ENCODE results near the gene B4GALT2. TPM values are rescaled to one million over a fixed set of nuclear protein-coding genes. Genes with fewer than 3 reads are reported as not detected.

B4GALT2 gene
- total RNA-seq, 8 experiments from 2014 or later = 36.6 to 83.3 (median 54.3) TPM

- in situ Hi-C loops (cut with MboI; ENCODE audit: low pct_unique_long_range_greater_than_20kb in 2 of 9, low sequenced_read_pairs in 9 of 9, unreplicated experiment in 9 of 9) = no loop called here
- Histone ChIP-seq H3K4me1 (replicated peaks in 1 of 2) (peaks cover 25 to 30% of the 10 kb centered on the region in 2 donors), H3K27ac (no peak overlapping the region), H3K4me3 (no peak overlapping the region)
- WGBS, 10 experiments = 66 to 100% (median 80%) methylated on average over 1 to 11 of the region's 15 CpGs; no CpG with 5 or more reads in 3 of the 10 experiments
- peak in 3 of 8 experiments; percentile 43 to 60 (median 58) for ATAC-seq (replicated peaks in 6 of 8)
Observed at GRCh38 chr1:43994794-43995790, 16.1 kb downstream of the B4GALT2 start.

- Histone ChIP-seq H3K27ac (peak overlapping the region; percentile 5 to 58), H3K4me1 (replicated peaks in 1 of 2) (peaks cover 24 to 25% of the 10 kb centered on the region in 2 donors)
Observed at GRCh38 chr1:43995984-43996732, 17.1 kb downstream of the B4GALT2 start.

DNA sequence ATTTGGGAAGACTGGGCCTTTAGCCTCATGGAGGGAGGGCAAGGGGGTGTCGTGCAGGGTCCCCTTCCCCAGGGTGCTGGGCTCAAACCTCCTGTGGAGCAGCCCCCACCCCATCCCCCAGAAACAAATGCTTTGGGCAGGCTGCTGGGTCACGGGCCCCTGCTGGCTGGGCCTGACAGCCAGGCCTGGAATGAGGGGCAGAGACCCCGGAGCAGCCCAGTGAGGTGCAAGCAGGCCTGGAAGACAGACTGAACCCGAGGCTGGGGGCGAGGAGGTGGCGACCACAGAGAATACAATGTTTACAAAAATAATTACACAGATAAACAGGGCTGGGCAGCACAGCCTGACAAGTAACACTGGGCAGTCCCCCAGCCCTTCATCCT is 17.7 kb downstream of the B4GALT2 start:
- in situ Hi-C loops (cut with MboI; ENCODE audit: low pct_unique_long_range_greater_than_20kb in 2 of 9, low sequenced_read_pairs in 9 of 9, unreplicated experiment in 9 of 9) = no loop called here
- peaks cover 24 to 25% of the 10 kb centered on the region in 2 donors for H3K4me1 ChIP-seq (replicated peaks in 1 of 2)
- H3K4me3 ChIP-seq = no peak overlapping the region
- H3K27ac ChIP-seq = peak overlapping the region; percentile 5 to 58
- ATAC-seq (replicated peaks in 6 of 8) = no peak
- 80 to 91% (median 90%) methylated on average over 1 to 3 of the region's 6 CpGs; no CpG with 5 or more reads in 7 of the 10 experiments for WGBS, 10 experiments

More at GRCh38 chr1:43995984-43996732, 17.1 kb downstream of the B4GALT2 start:
- no peak for ATAC-seq (replicated peaks in 6 of 8)
- H3K4me3 ChIP-seq = no peak overlapping the region
- in situ Hi-C loops (cut with MboI; ENCODE audit: low pct_unique_long_range_greater_than_20kb in 2 of 9, low sequenced_read_pairs in 9 of 9, unreplicated experiment in 9 of 9) = no loop called here
- WGBS, 10 experiments = 30 to 100% (median 67%) methylated on average over 2 to 5 of the region's 21 CpGs; no CpG with 5 or more reads in 5 of the 10 experiments

- H3K4me1 ChIP-seq (replicated peaks in 1 of 2) = peaks cover 17 to 21% of the 10 kb centered on the region in 2 donors
- H3K27ac ChIP-seq = peak overlapping the region; percentile 5 to 58
- ATAC-seq (replicated peaks in 6 of 8) = peak in 4 of 8 experiments; percentile 6 to 13 (median 7)
- 49 to 100% (median 100%) methylated on average over 1 to 3 of the region's 22 CpGs; no CpG with 5 or more reads in 7 of the 10 experiments for WGBS, 10 experiments
- in situ Hi-C loops (cut with MboI; ENCODE audit: low pct_unique_long_range_greater_than_20kb in 2 of 9, low sequenced_read_pairs in 9 of 9, unreplicated experiment in 9 of 9) = no loop called here
- no peak overlapping the region for H3K4me3 ChIP-seq
Observed at GRCh38 chr1:43997295-43997999, 18.4 kb downstream of the B4GALT2 start.

GRCh38 chr1:43998000-43998378 is 19.0 kb downstream of the B4GALT2 start:
- no peak for ATAC-seq (replicated peaks in 6 of 8)
- Histone ChIP-seq H3K4me3 (no peak overlapping the region), H3K4me1 (replicated peaks in 1 of 2) (peaks cover 16 to 21% of the 10 kb centered on the region in 2 donors), H3K27ac (peak overlapping the region in 1 of 2 donors; percentile 5)
- in situ Hi-C loops (cut with MboI; ENCODE audit: low pct_unique_long_range_greater_than_20kb in 2 of 9, low sequenced_read_pairs in 9 of 9, unreplicated experiment in 9 of 9) = no loop called here
- WGBS, 10 experiments = 40 to 94% (median 91%) methylated on average over 1 to 9 of the region's 11 CpGs; no CpG with 5 or more reads in 5 of the 10 experiments

- H3K4me1 ChIP-seq (replicated peaks in 1 of 2) = peaks cover 16 to 21% of the 10 kb centered on the region in 2 donors
- 80 to 100% (median 87%) methylated on average over 2 to 7 of the region's 8 CpGs; no CpG with 5 or more reads in 6 of the 10 experiments for WGBS, 10 experiments
- in situ Hi-C loops (cut with MboI; ENCODE audit: low pct_unique_long_range_greater_than_20kb in 2 of 9, low sequenced_read_pairs in 9 of 9, unreplicated experiment in 9 of 9) = no loop called here
- no peak overlapping the region for H3K27ac ChIP-seq
- no peak overlapping the region for H3K4me3 ChIP-seq
- no peak for ATAC-seq (replicated peaks in 6 of 8)
Observed at GRCh38 chr1:43999455-43999854, 20.4 kb downstream of the B4GALT2 start.

DNA sequence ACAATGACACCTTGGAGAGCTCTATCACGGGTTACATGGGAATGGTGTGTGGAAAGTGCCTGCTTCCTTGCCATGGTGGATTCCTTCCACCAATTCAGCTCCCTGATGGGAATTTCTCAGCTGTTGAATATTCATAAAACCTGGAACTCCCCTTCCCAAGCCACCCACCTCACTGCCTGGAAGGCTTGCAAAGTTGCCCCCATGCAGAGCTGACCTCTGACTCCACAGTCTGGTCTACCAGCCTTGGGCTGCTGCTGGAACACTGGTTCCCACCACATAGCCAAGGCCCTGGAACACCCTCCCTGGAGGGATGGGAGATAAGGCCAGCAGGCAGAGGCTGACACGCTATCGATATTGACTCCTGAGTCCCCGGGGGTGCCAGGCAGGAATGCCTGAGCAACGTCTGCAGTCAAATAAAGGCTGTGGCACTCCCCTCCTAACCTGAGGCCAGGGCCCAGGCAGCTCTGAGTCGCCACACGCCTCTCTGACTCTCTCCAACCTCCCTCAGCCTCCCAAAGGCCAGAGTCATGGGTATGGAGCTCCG is 21.2 kb downstream of the B4GALT2 start:
- Histone ChIP-seq H3K4me3 (no peak overlapping the region), H3K27ac (no peak overlapping the region), H3K4me1 (replicated peaks in 1 of 2) (peaks cover 16 to 21% of the 10 kb centered on the region in 2 donors)
- WGBS, 10 experiments = 79 to 100% (median 89%) methylated on average over 1 to 7 of the region's 8 CpGs; no CpG with 5 or more reads in 4 of the 10 experiments
- in situ Hi-C loops (cut with MboI; ENCODE audit: low pct_unique_long_range_greater_than_20kb in 2 of 9, low sequenced_read_pairs in 9 of 9, unreplicated experiment in 9 of 9) = loop anchor here in 3 of 9 experiments (25.0 kb wide), 1 partner anchor 662 kb away; the partner anchor contains the start of genes ARMH1 (in 3 of the 3) and TMEM53 (in 3 of the 3)
- peak in 2 of 8 experiments; percentile 50 to 76 for ATAC-seq (replicated peaks in 6 of 8)

DNA sequence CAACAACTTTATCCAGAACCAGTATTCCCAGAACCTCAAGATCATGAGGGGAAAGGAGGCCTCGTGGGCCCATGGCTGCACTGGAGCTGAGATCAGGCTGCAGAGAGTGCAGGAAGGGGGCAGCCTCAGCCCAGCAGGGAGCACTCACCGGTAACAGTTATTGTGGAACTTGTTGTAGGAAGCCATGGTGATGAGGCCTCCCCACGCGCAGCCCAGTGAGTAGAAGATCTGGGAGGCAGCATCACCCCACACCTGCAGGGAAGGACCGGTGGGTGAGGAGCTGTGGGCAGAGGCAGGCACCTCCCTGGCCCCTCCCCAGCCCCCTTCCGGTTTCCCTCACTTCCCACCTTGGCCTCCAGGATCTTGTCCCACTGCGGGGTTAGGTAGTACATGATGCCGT is 23.2 kb downstream of the B4GALT2 start:
- in situ Hi-C loops (cut with MboI; ENCODE audit: low pct_unique_long_range_greater_than_20kb in 2 of 9, low sequenced_read_pairs in 9 of 9, unreplicated experiment in 9 of 9) = loop anchor here in 3 of 9 experiments (25.0 kb wide), 1 partner anchor 660 kb away; the partner anchor contains the start of genes ARMH1 (in 3 of the 3) and TMEM53 (in 3 of the 3)
- Histone ChIP-seq H3K27ac (no peak overlapping the region), H3K4me1 (replicated peaks in 1 of 2) (peaks cover 3 to 9% of the 10 kb centered on the region in 2 donors), H3K4me3 (no peak overlapping the region)
- ATAC-seq (replicated peaks in 6 of 8) = no peak
- WGBS, 10 experiments = 76 to 100% (median 86%) methylated on average over 1 to 6 of the region's 8 CpGs; no CpG with 5 or more reads in 4 of the 10 experiments

DNA sequence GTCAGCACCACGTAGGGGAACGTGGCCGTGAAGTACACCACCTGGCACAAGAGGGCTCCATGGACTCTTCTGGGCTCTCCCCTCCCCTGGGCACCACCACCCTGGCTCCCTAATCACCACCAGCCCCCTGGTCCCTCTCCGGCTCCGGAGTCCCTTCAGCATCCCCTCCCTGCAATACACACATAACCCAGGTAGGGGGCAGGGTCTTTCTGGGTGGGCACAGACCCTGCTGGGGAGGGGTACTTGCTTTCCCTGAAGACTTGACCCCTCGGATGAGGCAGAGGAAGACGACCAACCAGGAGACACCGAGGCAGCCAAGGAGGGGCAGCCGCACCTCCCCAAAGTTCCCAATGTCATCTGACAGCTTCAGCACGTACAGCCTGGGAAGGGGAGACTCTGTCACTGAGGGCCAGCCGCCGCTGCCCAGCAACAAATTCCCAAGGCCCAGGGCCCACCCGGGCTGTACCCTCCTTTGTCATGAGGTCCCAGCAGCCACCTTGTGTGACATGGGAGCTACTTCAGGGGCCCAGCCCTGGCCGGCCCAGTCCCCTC is 23.7 kb downstream of the B4GALT2 start:
- ATAC-seq (replicated peaks in 6 of 8) = no peak
- no peak overlapping the region for H3K4me3 ChIP-seq
- WGBS, 10 experiments = 74 to 100% (median 92%) methylated on average over 1 to 5 of the region's 14 CpGs; no CpG with 5 or more reads in 5 of the 10 experiments
- H3K27ac ChIP-seq = no peak overlapping the region
- peaks cover 0 to 4% of the 10 kb centered on the region in 2 donors for H3K4me1 ChIP-seq (replicated peaks in 1 of 2)
- in situ Hi-C loops (cut with MboI; ENCODE audit: low pct_unique_long_range_greater_than_20kb in 2 of 9, low sequenced_read_pairs in 9 of 9, unreplicated experiment in 9 of 9) = loop anchor here in 3 of 9 experiments (25.0 kb wide), 1 partner anchor 660 kb away; the partner anchor contains the start of genes ARMH1 (in 3 of the 3) and TMEM53 (in 3 of the 3)

DNA sequence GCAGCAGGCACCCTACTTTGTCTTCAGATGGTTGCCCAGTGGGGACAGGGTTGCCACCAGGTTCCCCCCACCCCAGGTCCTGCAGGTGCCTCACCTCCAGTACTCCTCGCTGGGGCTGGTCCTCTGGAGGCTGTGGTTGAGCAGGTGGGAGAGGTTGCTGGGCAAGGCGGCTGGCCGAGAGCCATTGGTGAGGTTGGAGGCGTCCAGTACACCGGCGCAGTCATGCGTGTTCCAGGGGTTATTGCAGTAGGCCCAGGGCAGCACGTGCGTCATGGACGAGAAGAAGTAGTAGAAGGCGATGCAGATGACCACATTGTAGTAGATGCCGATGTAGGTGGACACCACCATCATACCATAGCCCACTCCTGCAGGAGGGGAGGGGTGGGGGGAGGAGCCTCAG is 29.2 kb downstream of the B4GALT2 start:
- no peak overlapping the region for H3K4me3 ChIP-seq
- in situ Hi-C loops (cut with MboI; ENCODE audit: low pct_unique_long_range_greater_than_20kb in 2 of 9, low sequenced_read_pairs in 9 of 9, unreplicated experiment in 9 of 9) = loop anchor here in 3 of 9 experiments (25.0 kb wide), 1 partner anchor 654 kb away; the partner anchor contains the start of genes ARMH1 (in 3 of the 3) and TMEM53 (in 3 of the 3)
- 96 to 100% (median 100%) methylated on average over 2 to 11 of the region's 12 CpGs; no CpG with 5 or more reads in 5 of the 10 experiments for WGBS, 10 experiments
- H3K4me1 ChIP-seq (replicated peaks in 1 of 2) = no peaks in the 10 kb centered on the region
- no peak for ATAC-seq (replicated peaks in 6 of 8)
- no peak overlapping the region for H3K27ac ChIP-seq

DNA sequence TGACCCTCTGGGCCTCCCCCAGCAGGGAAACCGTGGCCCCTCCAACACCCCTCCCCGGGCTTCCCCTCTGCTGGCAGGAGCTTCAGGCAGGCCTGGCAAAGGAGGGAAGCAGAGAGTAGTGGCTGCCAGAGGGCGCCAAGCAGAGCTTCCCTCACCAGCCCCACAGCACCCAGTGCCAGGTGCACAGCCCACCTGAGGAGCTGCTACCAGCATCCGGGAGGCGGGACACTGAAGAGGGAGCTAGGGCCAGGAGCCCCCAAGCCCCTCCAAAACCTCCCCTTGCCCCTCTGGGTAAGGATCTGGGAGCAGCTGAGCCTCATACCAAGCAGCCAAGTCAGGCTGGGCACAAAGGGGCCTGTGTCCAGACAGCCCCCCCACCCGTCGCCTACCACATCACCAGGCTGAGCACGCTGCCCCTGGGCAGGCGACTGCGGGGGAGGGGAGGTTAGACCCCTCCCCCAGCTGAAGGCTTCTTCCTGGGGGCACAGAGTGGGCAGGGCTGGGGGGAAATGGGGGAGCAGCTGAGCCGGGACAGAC is 32.0 kb downstream of the B4GALT2 start:
- 80 to 100% methylated on average over 1 to 2 of the region's 11 CpGs; no CpG with 5 or more reads in 8 of the 10 experiments for WGBS, 10 experiments
- no peak overlapping the region for H3K27ac ChIP-seq
- in situ Hi-C loops (cut with MboI; ENCODE audit: low pct_unique_long_range_greater_than_20kb in 2 of 9, low sequenced_read_pairs in 9 of 9, unreplicated experiment in 9 of 9) = loop anchor here in 3 of 9 experiments (25.0 kb wide), 1 partner anchor 651 kb away; the partner anchor contains the start of genes ARMH1 (in 3 of the 3) and TMEM53 (in 3 of the 3)
- ATAC-seq (replicated peaks in 6 of 8) = no peak
- no peak overlapping the region for H3K4me3 ChIP-seq
- H3K4me1 ChIP-seq (replicated peaks in 1 of 2) = peaks cover 7 to 15% of the 10 kb centered on the region in 2 donors
